Peyer's patch (tissue), 4 donors: Measurements from ENCODE around the gene SH3RF3.

ENCODE experiments used
- POLR2A ChIP-seq, 2 donors: fragments of 450-650 bp; IDR thresholded peaks; one replicate each; pipeline ENCODE4 v1.5.1; 2017; ENCODE audit warnings: antibody characterized with exemption in 2 of 2, mild to moderate bottlenecking in 2 of 2, moderate library complexity in 2 of 2
- TF ChIP-seq, protein P1 (sequence below), 6 experiments: fragments of 450-650 bp in 4 of 6; fragments of 200-600 bp in 2 of 6; sonication (generic) in 1 of 6; IDR thresholded peaks; one replicate each; pipeline ENCODE4 v1.5.1; 2017 to 2019; ENCODE audit warnings: antibody characterized with exemption in 6 of 6, mild to moderate bottlenecking in 3 of 6, moderate library complexity in 1 of 6

DNA sequence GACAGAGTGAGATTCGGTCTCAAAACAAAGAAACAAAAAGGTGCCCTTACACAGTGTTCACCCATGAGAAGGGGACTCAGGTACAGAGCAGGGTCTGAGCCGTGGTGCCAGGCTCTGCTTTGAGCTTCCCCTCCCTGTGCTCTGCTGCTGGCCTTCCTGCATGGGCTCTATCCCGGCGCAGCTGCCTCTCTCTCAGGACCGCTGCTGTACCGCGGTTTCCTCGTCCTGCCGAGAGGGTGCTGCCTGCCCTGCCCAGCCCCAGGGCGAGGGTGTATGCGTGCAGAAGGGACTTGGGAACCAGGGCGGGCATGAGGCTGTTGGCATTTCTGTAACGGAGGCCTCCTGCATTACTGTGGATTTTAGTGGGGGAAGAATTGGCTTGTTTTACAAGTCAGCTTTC is 30.1 kb downstream of the SH3RF3 start:
- TF ChIP-seq, protein P1, sequence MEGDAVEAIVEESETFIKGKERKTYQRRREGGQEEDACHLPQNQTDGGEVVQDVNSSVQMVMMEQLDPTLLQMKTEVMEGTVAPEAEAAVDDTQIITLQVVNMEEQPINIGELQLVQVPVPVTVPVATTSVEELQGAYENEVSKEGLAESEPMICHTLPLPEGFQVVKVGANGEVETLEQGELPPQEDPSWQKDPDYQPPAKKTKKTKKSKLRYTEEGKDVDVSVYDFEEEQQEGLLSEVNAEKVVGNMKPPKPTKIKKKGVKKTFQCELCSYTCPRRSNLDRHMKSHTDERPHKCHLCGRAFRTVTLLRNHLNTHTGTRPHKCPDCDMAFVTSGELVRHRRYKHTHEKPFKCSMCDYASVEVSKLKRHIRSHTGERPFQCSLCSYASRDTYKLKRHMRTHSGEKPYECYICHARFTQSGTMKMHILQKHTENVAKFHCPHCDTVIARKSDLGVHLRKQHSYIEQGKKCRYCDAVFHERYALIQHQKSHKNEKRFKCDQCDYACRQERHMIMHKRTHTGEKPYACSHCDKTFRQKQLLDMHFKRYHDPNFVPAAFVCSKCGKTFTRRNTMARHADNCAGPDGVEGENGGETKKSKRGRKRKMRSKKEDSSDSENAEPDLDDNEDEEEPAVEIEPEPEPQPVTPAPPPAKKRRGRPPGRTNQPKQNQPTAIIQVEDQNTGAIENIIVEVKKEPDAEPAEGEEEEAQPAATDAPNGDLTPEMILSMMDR (IDR thresholded peaks at IDR 0.05): no peak
- no peak for TF ChIP-seq POLR2A (IDR thresholded peaks at IDR 0.05)
